Measurements from ENCODE around the gene PLCB1.

The PLCB1 gene

DNA sequence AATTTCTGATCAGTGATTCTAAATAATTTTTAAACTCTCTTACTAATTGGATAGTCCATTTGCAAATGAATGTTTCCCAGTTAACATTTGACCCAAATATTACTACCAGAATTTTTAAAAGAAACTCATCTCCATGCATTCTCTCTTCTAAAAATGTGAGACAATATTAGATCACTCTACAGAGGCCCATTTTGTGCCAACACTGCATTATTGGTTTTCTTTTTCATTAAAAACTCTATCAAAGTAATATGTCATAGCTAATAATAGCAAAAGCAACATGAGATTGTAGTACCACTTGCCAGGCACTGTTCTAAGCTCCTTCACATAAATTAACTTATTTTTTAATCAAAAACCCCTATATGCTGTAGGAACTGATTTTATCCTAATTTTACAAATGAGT, 591.2 kb downstream of the PLCB1 start:
- TF ChIP-seq FOXP2 (optimal IDR thresholded peaks at IDR 0.05; ENCODE audit: borderline replicate concordance, extremely low read depth, extremely low read length, insufficient read depth) (no peak), SIN3A (IDR thresholded peaks at IDR 0.05; ENCODE audit: borderline replicate concordance, insufficient read depth, low read length) (no peak), TAF1 (IDR thresholded peaks at IDR 0.05; ENCODE audit: borderline replicate concordance, insufficient read depth, low read length) (no peak), POLR2AphosphoS5 (IDR thresholded peaks at IDR 0.05; ENCODE audit: low read depth, low read length) (no peak)
- TF ChIP-seq, protein P1, sequence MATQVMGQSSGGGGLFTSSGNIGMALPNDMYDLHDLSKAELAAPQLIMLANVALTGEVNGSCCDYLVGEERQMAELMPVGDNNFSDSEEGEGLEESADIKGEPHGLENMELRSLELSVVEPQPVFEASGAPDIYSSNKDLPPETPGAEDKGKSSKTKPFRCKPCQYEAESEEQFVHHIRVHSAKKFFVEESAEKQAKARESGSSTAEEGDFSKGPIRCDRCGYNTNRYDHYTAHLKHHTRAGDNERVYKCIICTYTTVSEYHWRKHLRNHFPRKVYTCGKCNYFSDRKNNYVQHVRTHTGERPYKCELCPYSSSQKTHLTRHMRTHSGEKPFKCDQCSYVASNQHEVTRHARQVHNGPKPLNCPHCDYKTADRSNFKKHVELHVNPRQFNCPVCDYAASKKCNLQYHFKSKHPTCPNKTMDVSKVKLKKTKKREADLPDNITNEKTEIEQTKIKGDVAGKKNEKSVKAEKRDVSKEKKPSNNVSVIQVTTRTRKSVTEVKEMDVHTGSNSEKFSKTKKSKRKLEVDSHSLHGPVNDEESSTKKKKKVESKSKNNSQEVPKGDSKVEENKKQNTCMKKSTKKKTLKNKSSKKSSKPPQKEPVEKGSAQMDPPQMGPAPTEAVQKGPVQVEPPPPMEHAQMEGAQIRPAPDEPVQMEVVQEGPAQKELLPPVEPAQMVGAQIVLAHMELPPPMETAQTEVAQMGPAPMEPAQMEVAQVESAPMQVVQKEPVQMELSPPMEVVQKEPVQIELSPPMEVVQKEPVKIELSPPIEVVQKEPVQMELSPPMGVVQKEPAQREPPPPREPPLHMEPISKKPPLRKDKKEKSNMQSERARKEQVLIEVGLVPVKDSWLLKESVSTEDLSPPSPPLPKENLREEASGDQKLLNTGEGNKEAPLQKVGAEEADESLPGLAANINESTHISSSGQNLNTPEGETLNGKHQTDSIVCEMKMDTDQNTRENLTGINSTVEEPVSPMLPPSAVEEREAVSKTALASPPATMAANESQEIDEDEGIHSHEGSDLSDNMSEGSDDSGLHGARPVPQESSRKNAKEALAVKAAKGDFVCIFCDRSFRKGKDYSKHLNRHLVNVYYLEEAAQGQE (IDR thresholded peaks at IDR 0.05; ENCODE audit: insufficient read depth in 1 of 2, low read depth in 2 of 2, low read length in 2 of 2): no peak

DNA sequence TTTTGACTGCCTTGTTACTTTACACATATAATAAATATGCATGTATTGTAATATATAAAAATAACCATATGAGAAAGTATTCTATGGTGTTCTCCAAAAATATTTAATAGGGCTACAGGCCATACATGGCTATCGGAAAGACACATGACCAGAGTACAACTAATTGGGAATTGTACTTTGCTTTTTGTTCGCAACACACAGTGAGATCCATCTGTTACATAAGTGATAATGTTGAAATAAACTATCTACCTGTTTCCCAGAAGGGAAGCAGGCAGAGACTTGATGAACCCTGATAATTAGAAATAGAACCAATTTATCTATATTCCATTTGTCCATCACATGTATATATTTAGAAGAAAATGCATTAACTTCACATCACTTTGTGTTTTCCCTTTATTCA, 592.8 kb downstream of the PLCB1 start:
- TF ChIP-seq POLR2AphosphoS5 (IDR thresholded peaks at IDR 0.05; ENCODE audit: low read depth, low read length) (no peak), TAF1 (IDR thresholded peaks at IDR 0.05; ENCODE audit: borderline replicate concordance, insufficient read depth, low read length) (no peak), FOXP2 (optimal IDR thresholded peaks at IDR 0.05; ENCODE audit: borderline replicate concordance, extremely low read depth, extremely low read length, insufficient read depth) (no peak), SIN3A (IDR thresholded peaks at IDR 0.05; ENCODE audit: borderline replicate concordance, insufficient read depth, low read length) (no peak)

DNA sequence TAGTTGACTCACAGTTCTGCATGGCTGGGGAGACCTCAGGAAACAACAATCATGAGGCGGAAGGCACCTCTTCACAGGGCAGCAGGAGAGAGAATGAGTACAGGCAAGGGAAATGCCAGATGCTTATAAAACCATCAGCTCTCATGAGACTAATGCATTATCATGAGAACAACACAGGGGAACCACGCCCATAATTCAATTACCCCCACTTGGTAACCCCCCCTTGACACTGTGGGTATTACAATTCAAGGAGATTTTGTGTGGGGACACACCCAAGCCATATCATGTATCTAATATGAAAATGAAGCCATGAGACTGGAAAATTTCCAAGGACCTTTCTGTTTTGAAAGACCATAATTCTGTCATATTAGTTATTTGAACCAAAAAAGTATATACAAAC, 594.4 kb downstream of the PLCB1 start:
- TF ChIP-seq FOXP2 (optimal IDR thresholded peaks at IDR 0.05; ENCODE audit: borderline replicate concordance, extremely low read depth, extremely low read length, insufficient read depth): no peak
- no peak for TF ChIP-seq TAF1 (IDR thresholded peaks at IDR 0.05; ENCODE audit: borderline replicate concordance, insufficient read depth, low read length)

DNA sequence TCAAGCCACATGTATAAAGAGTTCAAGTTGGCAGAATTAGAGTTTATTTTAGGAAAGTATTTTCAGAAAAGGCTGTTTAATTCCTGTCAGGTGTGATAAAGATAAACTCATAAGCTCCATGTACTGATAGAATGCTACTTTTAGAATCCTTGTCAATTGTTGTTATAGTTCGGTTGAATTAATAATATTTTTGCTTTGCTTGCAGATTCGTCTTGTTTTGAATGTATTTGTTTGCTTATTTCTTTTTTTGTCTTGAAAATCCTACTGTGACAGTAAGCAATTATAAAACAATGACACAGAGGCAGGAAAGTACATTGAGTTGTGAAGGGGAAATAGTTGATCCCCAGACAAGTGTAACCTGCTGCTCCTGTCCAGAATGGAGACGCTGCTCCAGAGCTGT, 602.9 kb downstream of the PLCB1 start:
- TF ChIP-seq, protein P1 (IDR thresholded peaks at IDR 0.05; ENCODE audit: insufficient read depth in 1 of 2, low read depth in 2 of 2, low read length in 2 of 2): no peak
- no peak for TF ChIP-seq FOXP2 (optimal IDR thresholded peaks at IDR 0.05; ENCODE audit: borderline replicate concordance, extremely low read depth, extremely low read length, insufficient read depth)
- no peak for TF ChIP-seq POLR2AphosphoS5 (IDR thresholded peaks at IDR 0.05; ENCODE audit: low read depth, low read length)
- TF ChIP-seq TAF1 (IDR thresholded peaks at IDR 0.05; ENCODE audit: borderline replicate concordance, insufficient read depth, low read length): no peak
- TF ChIP-seq SIN3A (IDR thresholded peaks at IDR 0.05; ENCODE audit: borderline replicate concordance, insufficient read depth, low read length): no peak

DNA sequence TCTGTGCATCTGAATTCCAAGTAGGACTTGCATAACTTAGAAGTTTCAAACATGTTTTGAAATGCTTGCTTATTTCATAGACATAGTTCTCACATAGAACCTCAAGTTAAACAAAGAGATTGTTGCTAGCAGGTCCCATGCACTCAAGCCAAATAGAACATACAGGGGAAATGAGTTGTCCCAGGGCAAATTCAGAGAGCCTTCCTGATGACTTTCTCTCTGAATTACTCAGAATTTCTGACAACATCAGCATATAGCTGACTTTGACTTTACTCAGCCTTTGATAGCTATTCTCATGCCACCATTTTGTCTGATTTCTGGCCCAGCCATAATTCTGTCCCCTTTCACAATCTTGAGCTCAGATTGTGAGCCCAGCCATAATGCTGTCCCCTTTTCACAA, 603.6 kb downstream of the PLCB1 start:
- TF ChIP-seq, protein P1 (IDR thresholded peaks at IDR 0.05; ENCODE audit: insufficient read depth in 1 of 2, low read depth in 2 of 2, low read length in 2 of 2): no peak
- TF ChIP-seq POLR2AphosphoS5 (IDR thresholded peaks at IDR 0.05; ENCODE audit: low read depth, low read length) (no peak), FOXP2 (optimal IDR thresholded peaks at IDR 0.05; ENCODE audit: borderline replicate concordance, extremely low read depth, extremely low read length, insufficient read depth) (no peak), TAF1 (IDR thresholded peaks at IDR 0.05; ENCODE audit: borderline replicate concordance, insufficient read depth, low read length) (no peak), SIN3A (IDR thresholded peaks at IDR 0.05; ENCODE audit: borderline replicate concordance, insufficient read depth, low read length) (no peak)

DNA sequence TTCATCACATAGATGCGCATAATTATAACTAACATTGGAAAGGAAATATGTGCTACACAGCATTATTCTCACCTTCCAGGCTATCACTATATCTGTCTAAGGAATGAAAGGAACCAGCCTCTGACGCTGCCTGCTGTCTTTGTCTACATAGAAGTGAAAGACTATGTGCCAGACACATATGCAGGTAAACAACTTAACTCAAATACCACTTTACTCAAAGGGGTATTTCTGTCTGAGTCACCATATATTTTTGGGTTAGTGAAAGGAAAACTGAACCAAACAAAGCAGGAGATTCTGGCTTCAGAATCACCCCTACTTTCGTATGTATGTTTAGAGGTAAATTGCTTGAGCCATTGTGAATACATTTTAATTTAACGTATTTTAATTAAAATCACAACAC, 608.2 kb downstream of the PLCB1 start:
- no peak for TF ChIP-seq FOXP2 (optimal IDR thresholded peaks at IDR 0.05; ENCODE audit: borderline replicate concordance, extremely low read depth, extremely low read length, insufficient read depth)
- TF ChIP-seq, protein P1 (IDR thresholded peaks at IDR 0.05; ENCODE audit: insufficient read depth in 1 of 2, low read depth in 2 of 2, low read length in 2 of 2): no peak
